ENCODE data around the gene GAS6.

Gene GAS6

DNA sequence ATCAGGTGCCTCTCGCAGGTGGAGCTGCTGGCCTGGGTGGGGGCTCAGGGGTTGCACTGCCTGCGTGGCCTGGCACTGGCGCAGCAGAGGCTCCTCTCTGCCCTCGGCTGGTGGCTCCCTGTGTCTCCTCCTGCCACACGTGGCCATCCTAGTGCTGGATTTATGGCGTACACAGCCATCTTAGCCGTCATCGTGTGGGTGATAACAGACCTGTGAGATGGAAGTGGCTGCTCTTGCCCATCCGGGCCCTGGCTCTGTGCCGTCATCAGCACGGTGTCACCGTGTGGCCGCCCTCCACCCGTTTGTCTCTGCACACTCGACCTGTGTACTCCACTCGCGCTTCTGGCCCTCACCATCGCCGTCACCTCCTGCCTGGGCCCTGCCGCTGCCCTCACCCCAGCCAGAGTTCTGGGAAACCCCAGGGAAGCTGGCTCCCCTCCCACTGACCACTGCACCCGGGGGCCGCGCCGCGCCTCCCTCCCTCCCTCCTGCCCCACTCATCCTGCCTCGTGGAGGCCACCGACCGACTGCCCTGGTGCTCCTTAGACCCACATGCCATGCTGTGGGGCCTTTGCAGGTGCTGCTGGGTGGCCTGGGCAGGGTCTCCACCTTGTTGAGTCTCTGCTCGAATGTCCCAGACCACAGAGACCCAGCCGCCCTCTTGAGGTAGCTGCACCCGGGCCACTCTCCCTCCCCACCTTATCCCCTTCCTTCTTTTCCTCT is 75.3 kb downstream of the GAS6 start:
- no peak overlapping the region for H3K9ac ChIP-seq (ENCODE audit: low read length)
- H3K27me3 ChIP-seq (ENCODE audit: control insufficient read depth, insufficient read depth, low read length) = peaks cover 3% of the 10 kb centered on the region

DNA sequence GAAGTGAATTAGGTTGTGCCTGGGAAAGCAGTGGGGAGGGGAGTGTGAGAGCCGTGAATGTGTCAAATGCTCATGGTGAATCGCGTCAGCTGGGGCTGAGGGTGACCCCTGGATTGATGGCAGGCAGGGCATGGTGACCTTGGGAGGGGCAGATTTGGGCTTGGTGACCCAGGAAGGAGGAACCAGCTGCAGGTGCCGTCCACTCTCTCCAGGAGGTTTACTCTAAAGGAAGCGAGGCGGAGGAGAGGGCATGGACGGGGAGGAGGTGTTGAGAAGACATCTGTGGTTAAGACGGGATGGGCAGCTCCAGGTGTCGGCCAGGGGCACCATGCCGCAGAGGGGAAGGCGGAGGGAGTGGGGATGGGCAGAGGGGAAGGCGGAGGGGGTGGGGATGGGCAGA is 76.2 kb downstream of the GAS6 start:
- Histone ChIP-seq H3K36me3 (ENCODE audit: control insufficient read depth, insufficient read depth, low read length) (no peaks in the 10 kb centered on the region), H3K9ac (ENCODE audit: low read length) (no peak overlapping the region), H3K27ac (ENCODE audit: low read depth, low read length) (no peak overlapping the region), H3K4me3 (ENCODE audit: low read length) (no peak overlapping the region), H3K4me1 (ENCODE audit: control insufficient read depth, insufficient read depth, low read length) (no peaks in the 10 kb centered on the region), H3K27me3 (ENCODE audit: control insufficient read depth, insufficient read depth, low read length) (peaks cover 3% of the 10 kb centered on the region)

More for the DNA sequence above, 75.3 kb downstream of the GAS6 start:
- no peaks in the 10 kb centered on the region for H3K4me1 ChIP-seq (ENCODE audit: control insufficient read depth, insufficient read depth, low read length)
- no peak overlapping the region for H3K27ac ChIP-seq (ENCODE audit: low read depth, low read length)
- H3K36me3 ChIP-seq (ENCODE audit: control insufficient read depth, insufficient read depth, low read length) = no peaks in the 10 kb centered on the region
- H3K4me3 ChIP-seq (ENCODE audit: low read length) = no peak overlapping the region

DNA sequence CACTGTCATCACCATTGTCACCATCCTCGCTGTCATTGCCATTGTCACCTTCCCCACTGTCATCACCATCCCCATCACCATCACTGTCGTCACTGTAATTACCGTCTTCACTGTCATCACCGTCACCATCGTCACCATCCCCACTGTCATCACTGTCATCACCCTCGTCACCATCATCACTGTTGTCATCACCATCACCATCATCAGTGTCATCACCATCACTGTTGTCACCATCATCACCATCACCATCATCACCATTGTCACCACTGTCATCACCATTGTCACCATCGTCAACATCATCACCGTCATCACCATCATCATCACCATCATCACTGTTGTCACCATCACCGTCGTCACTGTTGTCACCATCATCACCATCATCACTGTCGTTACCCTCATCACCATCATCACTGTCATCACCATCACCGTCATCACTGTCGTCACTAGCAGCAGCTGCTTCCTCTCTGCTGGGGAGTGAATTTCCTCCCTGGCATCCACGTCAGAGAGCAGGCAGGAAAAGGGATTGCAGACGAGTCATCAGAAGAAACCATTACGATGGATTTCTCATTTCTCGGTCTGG is 77.5 kb downstream of the GAS6 start:
- H3K27ac ChIP-seq (ENCODE audit: low read depth, low read length) = no peak overlapping the region
- H3K9ac ChIP-seq (ENCODE audit: low read length) = no peak overlapping the region
- H3K4me3 ChIP-seq (ENCODE audit: low read length) = no peak overlapping the region
- peaks cover 3% of the 10 kb centered on the region for H3K27me3 ChIP-seq (ENCODE audit: control insufficient read depth, insufficient read depth, low read length)
- no peaks in the 10 kb centered on the region for H3K4me1 ChIP-seq (ENCODE audit: control insufficient read depth, insufficient read depth, low read length)
- H3K36me3 ChIP-seq (ENCODE audit: control insufficient read depth, insufficient read depth, low read length) = no peaks in the 10 kb centered on the region

DNA sequence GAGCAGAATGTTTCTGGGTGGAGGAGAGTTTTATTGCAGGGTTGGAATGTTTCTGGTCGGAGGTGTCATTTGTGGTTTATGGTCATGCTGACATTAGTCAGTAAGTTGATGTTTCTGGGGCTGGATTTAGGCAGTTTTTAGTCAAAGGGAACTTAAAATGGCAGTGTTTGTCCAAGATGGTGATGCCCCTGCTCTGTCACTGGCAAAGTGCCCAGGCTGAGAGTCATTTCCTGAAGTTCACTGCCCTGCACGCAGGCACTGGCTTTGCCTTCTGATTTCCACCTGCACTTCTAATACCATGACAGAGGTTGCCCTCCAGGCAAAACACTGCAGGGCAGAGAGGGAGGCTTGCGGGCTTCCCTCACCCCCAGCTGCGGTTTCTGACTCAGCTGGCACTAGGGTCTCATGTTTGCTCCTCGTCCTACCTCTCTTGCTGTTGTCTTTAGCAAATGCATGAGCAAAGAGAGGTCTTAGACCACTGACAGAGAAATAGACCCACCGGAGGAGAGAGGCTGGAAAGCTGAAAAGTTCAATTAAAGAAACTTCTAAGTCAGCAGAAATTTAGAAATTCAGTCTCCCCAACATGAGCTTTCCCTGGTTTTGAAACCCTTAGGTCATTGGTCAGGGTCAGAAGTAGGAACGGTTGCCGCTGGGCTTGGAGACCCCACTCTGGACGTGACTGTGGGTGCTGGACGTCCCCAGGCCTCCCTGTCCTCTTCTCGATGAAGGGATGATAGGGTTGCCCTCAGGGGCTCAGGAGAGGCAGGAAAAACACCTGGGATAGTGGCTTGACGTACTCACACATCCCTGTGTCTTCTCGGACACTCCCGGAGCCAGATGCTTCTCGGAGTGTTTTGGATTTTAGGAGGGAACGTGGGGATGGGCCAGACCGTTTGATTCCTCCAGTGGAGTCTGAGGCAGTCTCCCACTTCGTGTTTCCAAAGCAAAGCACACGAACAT is 78.5 kb downstream of the GAS6 start:
- H3K9ac ChIP-seq (ENCODE audit: low read length) = no peak overlapping the region
- peaks cover 3% of the 10 kb centered on the region for H3K27me3 ChIP-seq (ENCODE audit: control insufficient read depth, insufficient read depth, low read length)
- H3K4me3 ChIP-seq (ENCODE audit: low read length) = no peak overlapping the region
- H3K4me1 ChIP-seq (ENCODE audit: control insufficient read depth, insufficient read depth, low read length) = no peaks in the 10 kb centered on the region
- H3K27ac ChIP-seq (ENCODE audit: low read depth, low read length) = no peak overlapping the region
- no peaks in the 10 kb centered on the region for H3K36me3 ChIP-seq (ENCODE audit: control insufficient read depth, insufficient read depth, low read length)

DNA sequence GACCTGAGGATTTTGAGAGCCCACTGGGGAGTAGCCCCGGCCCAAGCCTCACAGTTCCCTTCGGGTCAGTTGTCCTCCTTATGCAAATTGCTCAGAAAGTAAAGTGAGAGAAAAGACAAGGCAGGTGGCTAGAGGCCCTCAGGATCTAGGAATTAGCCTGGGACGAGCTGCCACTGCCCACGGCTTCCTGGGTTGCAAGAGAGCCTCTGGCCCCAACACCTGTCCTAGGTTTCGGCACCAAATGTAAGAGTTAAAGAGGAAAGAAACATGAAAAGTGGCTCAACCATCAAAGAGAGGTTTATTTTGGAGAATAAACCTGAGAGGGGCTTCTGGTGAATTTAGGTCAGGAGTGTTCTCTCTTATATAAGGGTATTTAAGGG is 79.2 kb downstream of the GAS6 start:
- Histone ChIP-seq H3K36me3 (ENCODE audit: control insufficient read depth, insufficient read depth, low read length) (no peaks in the 10 kb centered on the region), H3K4me1 (ENCODE audit: control insufficient read depth, insufficient read depth, low read length) (no peaks in the 10 kb centered on the region), H3K4me3 (ENCODE audit: low read length) (no peak overlapping the region), H3K27me3 (ENCODE audit: control insufficient read depth, insufficient read depth, low read length) (peaks cover 3% of the 10 kb centered on the region), H3K9ac (ENCODE audit: low read length) (no peak overlapping the region), H3K27ac (ENCODE audit: low read depth, low read length) (no peak overlapping the region)

DNA sequence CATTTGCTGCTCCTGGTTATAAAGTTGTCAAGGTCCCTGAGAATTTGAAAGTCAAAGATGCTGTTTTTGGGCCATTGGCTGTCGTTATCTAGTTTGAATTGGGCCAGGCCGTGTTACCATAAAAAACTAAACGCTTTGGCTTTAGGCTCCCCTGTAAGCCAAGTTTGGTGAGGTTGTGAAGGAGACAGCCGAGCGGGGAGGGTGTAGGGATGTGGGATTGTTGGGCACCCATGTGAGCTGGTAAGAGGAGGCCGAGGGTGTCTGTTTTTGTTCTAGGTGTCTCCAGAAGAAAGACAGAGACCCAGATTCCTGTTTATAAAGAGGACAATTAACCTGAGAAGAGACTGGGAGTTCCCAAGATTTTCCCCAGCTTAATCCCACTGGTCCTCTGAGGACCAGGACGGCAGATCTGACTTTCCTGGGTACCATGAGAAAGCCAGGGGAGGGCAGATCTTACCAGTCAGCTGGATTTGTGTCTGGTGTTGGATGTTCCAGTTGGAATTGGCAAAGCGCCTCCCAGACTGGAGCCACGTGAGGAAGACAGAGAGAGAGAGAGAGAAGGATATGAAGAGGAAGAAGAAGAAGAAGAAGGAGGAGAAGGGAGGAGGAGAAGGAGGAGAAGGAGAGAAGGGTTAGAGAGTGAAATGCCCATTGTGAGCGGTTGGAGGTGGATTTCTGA is 79.8 kb downstream of the GAS6 start:
- Histone ChIP-seq H3K27ac (ENCODE audit: low read depth, low read length) (no peak overlapping the region), H3K9ac (ENCODE audit: low read length) (no peak overlapping the region), H3K4me1 (ENCODE audit: control insufficient read depth, insufficient read depth, low read length) (no peaks in the 10 kb centered on the region), H3K4me3 (ENCODE audit: low read length) (no peak overlapping the region), H3K27me3 (ENCODE audit: control insufficient read depth, insufficient read depth, low read length) (peaks cover 3% of the 10 kb centered on the region), H3K36me3 (ENCODE audit: control insufficient read depth, insufficient read depth, low read length) (no peaks in the 10 kb centered on the region)

DNA sequence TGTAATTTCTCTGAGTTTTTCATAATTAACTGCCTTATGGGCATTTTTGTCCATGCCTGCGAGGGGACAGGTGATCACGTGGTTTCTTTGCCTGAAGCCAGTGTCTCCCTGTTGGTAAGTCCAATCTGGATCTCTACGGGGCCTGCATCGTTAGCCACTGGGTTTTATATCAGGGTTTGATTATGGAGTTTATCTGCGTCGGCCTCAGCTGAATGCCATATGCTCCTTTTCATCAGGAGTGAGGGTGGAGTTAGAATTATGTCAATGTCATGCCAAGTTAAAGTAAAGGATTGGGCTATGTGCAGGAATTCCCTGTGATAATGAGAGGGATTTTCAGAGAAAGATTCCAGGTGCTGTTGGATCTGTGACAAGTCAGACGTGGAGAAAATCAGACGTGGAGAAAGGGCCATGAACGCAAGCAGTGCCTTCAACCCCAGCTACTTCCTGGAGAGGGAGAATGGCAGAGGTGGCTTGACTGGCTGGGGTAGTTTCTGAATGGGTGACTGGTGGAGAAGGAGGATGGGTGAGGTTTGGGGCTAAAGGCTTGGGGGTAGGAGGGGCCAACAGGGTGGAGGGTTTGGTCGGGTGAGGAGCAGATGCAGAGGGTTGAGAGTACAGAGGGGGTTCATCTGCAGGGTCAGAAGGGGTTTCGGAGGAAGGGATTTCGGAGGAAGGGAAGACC is 80.5 kb downstream of the GAS6 start:
- Histone ChIP-seq H3K36me3 (ENCODE audit: control insufficient read depth, insufficient read depth, low read length) (no peaks in the 10 kb centered on the region), H3K4me3 (ENCODE audit: low read length) (no peak overlapping the region), H3K27me3 (ENCODE audit: control insufficient read depth, insufficient read depth, low read length) (peaks cover 3% of the 10 kb centered on the region), H3K27ac (ENCODE audit: low read depth, low read length) (no peak overlapping the region), H3K4me1 (ENCODE audit: control insufficient read depth, insufficient read depth, low read length) (no peaks in the 10 kb centered on the region), H3K9ac (ENCODE audit: low read length) (no peak overlapping the region)

DNA sequence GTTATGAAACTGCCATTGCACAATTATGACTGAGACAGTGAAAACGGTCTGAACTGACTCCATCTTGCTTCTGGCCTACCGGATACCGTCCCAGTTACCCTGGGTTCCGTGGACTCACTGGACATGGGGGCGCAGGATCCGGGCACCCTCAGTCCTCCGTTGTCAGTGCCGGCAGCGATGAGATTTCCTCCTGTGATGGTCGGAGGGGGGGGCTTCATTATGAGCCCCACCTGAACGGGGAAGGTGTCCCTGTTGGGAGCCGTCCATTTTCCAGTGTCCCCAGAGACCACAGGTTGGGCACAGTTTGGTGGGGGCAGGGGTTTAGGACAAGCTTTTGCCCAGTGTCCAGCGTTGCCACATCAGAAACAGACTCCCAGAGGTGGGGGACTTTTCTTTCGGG is 81.4 kb downstream of the GAS6 start:
- Histone ChIP-seq H3K4me1 (ENCODE audit: control insufficient read depth, insufficient read depth, low read length) (no peaks in the 10 kb centered on the region), H3K27me3 (ENCODE audit: control insufficient read depth, insufficient read depth, low read length) (peaks cover 3% of the 10 kb centered on the region), H3K4me3 (ENCODE audit: low read length) (no peak overlapping the region), H3K9ac (ENCODE audit: low read length) (no peak overlapping the region), H3K36me3 (ENCODE audit: control insufficient read depth, insufficient read depth, low read length) (no peaks in the 10 kb centered on the region), H3K27ac (ENCODE audit: low read depth, low read length) (no peak overlapping the region)

DNA sequence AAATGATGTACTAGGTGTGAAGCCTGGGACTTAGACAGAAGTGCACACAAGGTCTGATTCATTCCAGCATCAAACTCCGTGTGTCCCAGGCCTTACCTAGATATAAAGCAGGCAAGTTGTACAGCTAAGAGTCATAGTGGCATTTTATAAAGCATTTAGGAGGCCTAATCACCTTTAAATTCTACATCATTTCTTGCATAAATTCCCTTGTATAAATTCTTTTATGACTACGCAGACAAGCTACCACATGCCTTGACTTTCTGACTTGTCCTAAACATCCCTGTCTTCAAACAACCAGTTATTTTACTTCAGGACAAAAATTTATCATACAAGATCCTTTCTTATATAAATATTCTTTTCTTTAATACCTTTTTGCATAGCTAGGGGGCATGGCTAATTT is 82.3 kb downstream of the GAS6 start:
- Histone ChIP-seq H3K27me3 (ENCODE audit: control insufficient read depth, insufficient read depth, low read length) (peaks cover 3% of the 10 kb centered on the region), H3K4me3 (ENCODE audit: low read length) (no peak overlapping the region), H3K27ac (ENCODE audit: low read depth, low read length) (no peak overlapping the region), H3K36me3 (ENCODE audit: control insufficient read depth, insufficient read depth, low read length) (no peaks in the 10 kb centered on the region), H3K4me1 (ENCODE audit: control insufficient read depth, insufficient read depth, low read length) (no peaks in the 10 kb centered on the region), H3K9ac (ENCODE audit: low read length) (no peak overlapping the region)

DNA sequence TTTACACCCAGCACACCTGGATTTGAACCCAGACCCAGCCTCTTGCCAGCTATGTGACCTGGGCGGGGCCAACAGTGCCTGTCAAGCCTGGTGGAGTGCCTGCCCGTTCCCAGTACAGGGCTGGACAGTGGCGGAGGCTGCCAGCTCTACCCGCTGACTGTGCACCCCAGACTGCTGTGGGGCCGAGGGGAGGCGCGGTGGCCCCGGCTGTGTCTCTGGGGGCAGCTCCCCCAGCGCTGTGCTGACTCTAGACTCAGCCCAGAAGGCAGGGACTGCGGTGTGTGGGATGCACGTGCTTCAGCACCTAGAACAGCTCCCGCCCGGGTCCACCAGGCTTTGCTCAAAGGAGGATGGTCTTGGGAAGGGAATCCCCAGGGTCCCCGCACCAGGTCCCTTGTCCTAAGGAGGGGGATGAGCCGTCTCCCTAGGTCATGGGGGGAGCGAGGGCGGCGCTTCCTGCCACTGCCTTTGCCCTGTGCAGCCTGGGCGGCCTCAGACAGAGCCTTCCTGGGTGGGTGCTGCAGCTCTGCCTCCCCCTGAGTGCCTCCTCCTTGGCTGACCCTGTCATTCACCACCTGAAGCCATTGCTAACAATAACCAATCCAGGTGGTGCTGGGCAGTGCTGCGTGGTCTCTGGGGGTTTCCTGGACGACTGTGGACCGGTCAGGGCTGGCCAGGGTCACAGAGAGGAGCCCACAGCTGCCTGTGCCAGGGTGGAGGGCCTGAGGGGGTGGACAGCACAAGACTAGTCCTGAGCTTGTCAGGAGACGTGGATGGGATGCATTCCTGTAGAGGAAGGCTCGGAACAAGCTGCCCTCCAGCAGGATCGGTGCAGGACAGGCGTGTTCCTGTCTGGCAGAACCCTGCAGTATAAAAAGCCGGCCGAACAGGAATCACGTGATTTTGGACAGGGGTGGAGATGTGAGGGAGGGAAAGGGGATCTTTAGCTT is 86.3 kb downstream of the GAS6 start:
- peaks cover 1% of the 10 kb centered on the region for H3K27me3 ChIP-seq (ENCODE audit: control insufficient read depth, insufficient read depth, low read length)
- H3K4me3 ChIP-seq (ENCODE audit: low read length) = no peak overlapping the region
- H3K9ac ChIP-seq (ENCODE audit: low read length) = no peak overlapping the region
- no peak overlapping the region for H3K27ac ChIP-seq (ENCODE audit: low read depth, low read length)
- no peaks in the 10 kb centered on the region for H3K4me1 ChIP-seq (ENCODE audit: control insufficient read depth, insufficient read depth, low read length)
- no peaks in the 10 kb centered on the region for H3K36me3 ChIP-seq (ENCODE audit: control insufficient read depth, insufficient read depth, low read length)

Measured in rectal smooth muscle tissue (tissue), 1 donor.